Measurements from ENCODE around the gene PER3.

GRCh38 chr1:7838714-7839113 is 54.6 kb downstream of the PER3 start:
- TF ChIP-seq ELK1 (IDR thresholded peaks at IDR 0.05; ENCODE audit: low read depth, low read length) (no peak), SIX5 (IDR thresholded peaks at IDR 0.05; ENCODE audit: low read depth, low read length, severe bottlenecking) (no peak), CREB1 (IDR thresholded peaks at IDR 0.05; ENCODE audit: low read depth) (no peak), CTCF (IDR thresholded peaks at IDR 0.05 in 2 of 3, conservative IDR thresholded peaks at IDR 0.05 in 1 of 3; ENCODE audit: control insufficient read depth in 2 of 3, extremely low read depth in 1 of 3, insufficient read depth in 1 of 3, low read depth in 3 of 3, low read length in 3 of 3) (no peak), CHD2 (IDR thresholded peaks at IDR 0.05; ENCODE audit: borderline replicate concordance, low read depth, low read length) (no peak), JUNB (IDR thresholded peaks at IDR 0.05) (no peak), E2F4 (IDR thresholded peaks at IDR 0.05; ENCODE audit: low read depth, low read length) (no peak), ZZZ3 (IDR thresholded peaks at IDR 0.05; ENCODE audit: control insufficient read depth, insufficient read length, low read depth) (no peak)
